ENCODE data around the gene AFMID.
"Not testable (repeated sequence)": the region's sequence is repeated elsewhere in the genome, so short reads cannot be mapped to it uniquely, and the experiment has no call there.

The AFMID gene

GRCh38 chr17:78240012-78240655, 53.0 kb downstream of the AFMID start:
- DNase-seq = no peak

GRCh38 chr17:78240839-78241238, 53.7 kb downstream of the AFMID start:
- no peak for DNase-seq

- no peak for DNase-seq
These were observed 54.3 kb downstream of the AFMID start for GRCh38 chr17:78241277-78242023.

- DNase-seq = no peak
These were observed 55.0 kb downstream of the AFMID start for GRCh38 chr17:78242024-78242742.

GRCh38 chr17:78247304-78247703, 60.1 kb downstream of the AFMID start:
- no peak for DNase-seq

GRCh38 chr17:78248051-78248914, 61.1 kb downstream of the AFMID start:
- DNase-seq = no peak

GRCh38 chr17:78249074-78249817, 62.1 kb downstream of the AFMID start:
- no peak for DNase-seq

GRCh38 chr17:78249818-78250806, 63.0 kb downstream of the AFMID start:
- no peak for DNase-seq

- DNase-seq = no peak
These were observed 64.0 kb downstream of the AFMID start for GRCh38 chr17:78250891-78251772.

- no peak for DNase-seq
These were observed 64.6 kb downstream of the AFMID start for GRCh38 chr17:78251773-78252103.

- DNase-seq = no peak
These were observed 65.0 kb downstream of the AFMID start for GRCh38 chr17:78252111-78252634.

GRCh38 chr17:78252701-78253635, 65.8 kb downstream of the AFMID start:
- no peak for DNase-seq

GRCh38 chr17:78253636-78253945, 66.4 kb downstream of the AFMID start:
- not testable (repeated sequence) for DNase-seq

- no peak for DNase-seq
These were observed 66.9 kb downstream of the AFMID start for GRCh38 chr17:78253946-78254672.

GRCh38 chr17:78255029-78255656, 68.0 kb downstream of the AFMID start:
- DNase-seq = no peak

GRCh38 chr17:78255953-78256706, 69.0 kb downstream of the AFMID start:
- DNase-seq = no peak

Data from NCI-H187 treated with DMSO at 0.1 percent for 48 hours (cell line).